Thymus (tissue), 11 donors: Measurements from ENCODE around the gene CPT1B. TPM values are rescaled to one million over a fixed set of nuclear protein-coding genes. Genes with fewer than 3 reads are reported as not detected.
"Not testable (repeated sequence)": the region's sequence is repeated elsewhere in the genome, so short reads cannot be mapped to it uniquely, and the experiment has no call there.

Experiments
- DNase-seq, 9 donors: peaks; one replicate each; pipeline ENCODE4 v3.0.0-alpha.2; 2013; ENCODE audit warnings: low spot score in 9 of 9, low read depth in 6 of 9, missing footprints in 1 of 9
- H3K27ac ChIP-seq, 2 donors: one replicate each; pipeline ENCODE4 v1.5.1; 2013; ENCODE audit warnings: control low read depth in 1 of 2, low read depth in 1 of 2, low read length in 1 of 2, mild to moderate bottlenecking in 1 of 2, moderate library complexity in 1 of 2
- H3K27me3 ChIP-seq, 2 donors: one replicate each; pipeline ENCODE4 v1.5.1; 2013; ENCODE audit warnings: low read length in 1 of 2; ENCODE audit not compliant: control insufficient read depth in 2 of 2, insufficient read depth in 1 of 2
- H3K36me3 ChIP-seq, 2 donors: one replicate each; pipeline ENCODE4 v1.5.1; 2013; ENCODE audit warnings: low read length in 1 of 2, mild to moderate bottlenecking in 1 of 2, moderate library complexity in 1 of 2; ENCODE audit not compliant: control insufficient read depth in 2 of 2, insufficient read depth in 2 of 2
- H3K4me1 ChIP-seq, 2 donors: one replicate each; pipeline ENCODE4 v1.5.1; 2013; ENCODE audit warnings: low read length in 2 of 2; ENCODE audit not compliant: control insufficient read depth in 2 of 2, insufficient read depth in 2 of 2
- H3K4me3 ChIP-seq, 2 donors: one replicate each; pipeline ENCODE4 v1.5.1; 2013; ENCODE audit warnings: low read length in 2 of 2, control low read depth in 1 of 2, mild to moderate bottlenecking in 1 of 2
- H3K9me3 ChIP-seq, 2 donors: one replicate each; pipeline ENCODE4 v1.5.1; 2013; ENCODE audit warnings: low read length in 1 of 2, mild to moderate bottlenecking in 1 of 2; ENCODE audit not compliant: control insufficient read depth in 2 of 2, insufficient read depth in 1 of 2
- WGBS: extraction: QIAGEN DNeasy Blood & Tissue Kit; methylation state at CpG from one replicate; pipeline ENCODE4 v1.1.7; 2013; 5-methylcytosine and 5-hydroxymethylcytosine counted together
- polyA plus RNA-seq: library from polyadenylated mRNA; stranded (reverse); fragments of 200-250 nt; gene quantifications from one replicate; pipeline ENCODE4 v1.2.3, GENCODE V29; 2013
- total RNA-seq: library from RNA; stranded (reverse); fragments of 120-200 nt; gene quantifications from one replicate; pipeline ENCODE4 v1.2.4, GENCODE V29; 2013
- donor health status: healthy.

The CPT1B gene
- total and polyA plus RNA-seq, 2 donors: 8.5 to 74.1 TPM

DNA sequence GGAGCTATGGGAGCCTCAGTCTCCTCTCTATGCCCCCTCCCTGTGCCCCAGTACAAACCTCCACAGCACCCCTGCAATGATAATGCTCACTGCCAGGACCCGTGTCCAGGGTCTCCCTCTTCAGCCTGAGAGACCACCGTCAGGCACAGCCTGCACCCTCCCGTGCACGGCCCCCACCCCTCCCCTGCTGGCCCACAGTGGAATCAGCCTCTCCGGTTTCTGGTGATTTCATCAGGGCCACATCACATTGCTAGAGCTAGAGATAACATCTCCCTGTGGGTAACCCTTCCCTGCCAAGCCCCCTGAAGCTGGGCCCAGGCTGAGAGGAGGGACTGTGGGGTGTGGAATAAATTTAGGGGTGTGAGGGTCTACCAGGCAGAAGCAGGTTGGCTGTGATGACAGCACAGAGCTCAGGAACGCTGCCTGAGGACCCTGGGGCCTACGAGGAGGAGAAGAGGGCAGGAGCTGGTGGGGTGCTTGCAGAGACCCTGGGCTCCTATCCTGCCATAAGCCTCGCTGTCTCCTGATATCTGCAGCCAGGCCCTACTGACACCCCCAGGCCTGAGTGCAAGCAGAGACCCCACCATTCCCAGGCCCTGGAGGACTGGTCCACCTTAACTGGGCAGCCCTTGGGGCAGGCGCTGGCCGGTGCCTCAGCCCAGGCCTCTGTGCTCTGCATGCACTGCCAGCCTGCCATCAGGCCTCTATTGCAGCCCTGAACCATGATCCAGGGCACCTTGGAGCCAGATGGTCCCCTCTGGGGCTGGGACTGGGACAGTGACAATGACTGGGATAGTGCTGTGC lies 32.5 kb downstream of the CPT1B start, which contains the start of gene KLHDC7B:
KLHDC7B (plus strand) TSS at position 378 of the 804 bp plus-strand sequence; CDS start at position 723, 345 bp downstream.
- 52% methylated on average over 10 of the region's 10 CpGs for WGBS
- Histone ChIP-seq H3K9me3 (no peaks in the 10 kb centered on the region), H3K27me3 (peaks cover 14 to 78% of the 10 kb centered on the region in 2 donors), H3K4me3 (no peak within 1 kb of the TSS), H3K4me1 (peaks cover 8 to 36% of the 10 kb centered on the region in 2 donors), H3K27ac (peak within 1 kb of the TSS; percentile 57 to 84), H3K36me3 (no peaks in the 10 kb centered on the region)
- no peak for DNase-seq

DNA sequence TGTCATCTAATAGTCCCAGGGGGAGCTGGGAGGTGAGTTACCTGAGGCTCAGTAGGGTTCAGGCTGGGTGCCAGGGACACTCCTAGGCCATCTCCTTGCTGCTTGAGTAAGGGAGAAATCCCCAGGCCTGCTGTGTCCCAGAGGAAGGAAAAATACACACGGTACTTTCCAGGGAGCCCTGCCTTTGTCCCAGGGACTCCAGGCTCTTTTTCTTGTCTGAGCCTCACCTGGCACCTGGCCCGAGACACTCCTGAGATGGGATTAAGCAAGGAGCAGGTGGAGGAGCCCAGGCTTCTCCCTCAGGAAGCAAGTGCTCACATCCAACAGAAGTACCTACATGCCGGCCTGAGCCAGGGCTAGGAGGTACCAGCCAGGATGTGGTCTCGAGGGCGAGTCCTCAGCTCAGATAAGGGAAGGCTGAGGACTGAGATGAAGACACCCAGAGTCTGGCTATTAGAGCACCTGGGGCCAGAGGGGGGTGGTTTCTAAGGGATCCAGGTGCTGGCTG lies 33.4 kb downstream of the CPT1B start:
- Histone ChIP-seq H3K36me3 (no peaks in the 10 kb centered on the region), H3K4me1 (peaks cover 8 to 39% of the 10 kb centered on the region in 2 donors), H3K9me3 (no peaks in the 10 kb centered on the region), H3K4me3 (no peak overlapping the region), H3K27me3 (peaks cover 14 to 73% of the 10 kb centered on the region in 2 donors), H3K27ac (peak overlapping the region; percentile 84 to 88)
- DNase-seq: peak in 1 of 9 donors; percentile 53
- WGBS: 40% methylated on average over 5 of the region's 5 CpGs

DNA sequence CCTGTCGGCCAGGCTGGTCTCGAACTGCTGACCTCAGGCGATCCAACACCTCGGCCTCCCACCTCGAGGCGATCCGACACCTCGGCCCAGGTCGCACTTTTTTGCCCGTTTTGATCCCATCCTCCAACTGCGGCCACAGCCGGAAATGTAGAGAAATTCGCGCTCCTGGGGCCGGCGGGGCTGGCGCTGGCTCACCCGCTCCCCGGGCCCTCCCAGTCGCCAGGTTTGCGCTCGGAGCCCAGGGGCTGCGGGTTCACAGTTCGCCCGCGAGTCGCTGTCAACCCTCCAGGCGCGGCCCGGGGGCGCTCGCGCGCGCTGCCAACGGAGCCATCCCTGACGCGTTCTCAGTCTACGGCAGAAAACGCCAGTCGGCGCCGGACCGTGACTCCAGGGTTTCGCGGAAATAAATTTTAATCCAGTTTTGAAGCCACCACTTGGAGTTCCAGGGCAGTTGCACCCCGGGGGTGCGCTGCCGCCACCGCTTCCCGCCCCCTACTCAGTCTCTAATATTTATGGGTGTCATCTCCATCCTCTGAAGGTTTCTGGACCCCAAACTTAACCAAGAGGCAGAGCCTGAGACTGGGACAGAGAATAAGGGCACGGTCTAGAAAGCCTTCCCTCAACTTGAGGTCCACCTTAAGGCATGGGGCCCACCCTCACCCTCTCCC lies 34.0 kb downstream of the CPT1B start:
- Histone ChIP-seq H3K9me3 (no peaks in the 10 kb centered on the region), H3K36me3 (no peaks in the 10 kb centered on the region), H3K27ac (peak overlapping the region; percentile 84 to 88), H3K4me3 (no peak overlapping the region), H3K27me3 (peaks cover 16 to 68% of the 10 kb centered on the region in 2 donors), H3K4me1 (peaks cover 6 to 40% of the 10 kb centered on the region in 2 donors)
- WGBS: 8% methylated on average over 52 of the region's 52 CpGs
- DNase-seq: peak in 3 of 9 donors; percentile 60 to 76 (median 67)

DNA sequence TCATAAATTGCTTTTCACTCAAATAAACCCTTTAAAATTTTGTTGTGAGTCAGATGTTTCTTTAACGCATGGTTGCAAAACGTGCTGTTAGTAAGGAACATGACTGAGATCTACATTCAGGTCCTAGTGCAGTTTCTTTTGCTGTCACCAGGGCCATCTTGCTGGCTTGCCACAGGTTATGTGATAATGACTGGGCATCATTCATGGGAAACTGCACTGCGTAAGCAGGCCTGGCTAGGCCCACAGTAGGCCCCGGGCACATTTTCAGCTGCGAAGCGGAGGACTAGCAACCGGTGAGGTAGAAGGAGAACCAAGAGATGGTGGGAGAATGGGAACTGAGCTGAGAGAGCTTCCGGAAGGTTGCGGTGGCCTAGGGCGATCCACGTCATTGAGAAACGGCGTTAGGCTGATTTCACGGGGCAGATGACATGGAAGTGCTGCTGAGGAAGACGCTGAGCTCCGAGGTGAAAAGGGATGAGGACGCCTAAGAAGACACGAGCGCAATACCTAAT lies 35.8 kb downstream of the CPT1B start:
- Histone ChIP-seq H3K36me3 (no peaks in the 10 kb centered on the region), H3K9me3 (no peaks in the 10 kb centered on the region), H3K4me3 (no peak overlapping the region), H3K27me3 (peaks cover 7 to 62% of the 10 kb centered on the region in 2 donors), H3K4me1 (peaks cover 0 to 39% of the 10 kb centered on the region in 2 donors), H3K27ac (peak overlapping the region; percentile 3 to 75)
- DNase-seq: no peak
- WGBS: 97% methylated on average over 19 of the region's 19 CpGs

DNA sequence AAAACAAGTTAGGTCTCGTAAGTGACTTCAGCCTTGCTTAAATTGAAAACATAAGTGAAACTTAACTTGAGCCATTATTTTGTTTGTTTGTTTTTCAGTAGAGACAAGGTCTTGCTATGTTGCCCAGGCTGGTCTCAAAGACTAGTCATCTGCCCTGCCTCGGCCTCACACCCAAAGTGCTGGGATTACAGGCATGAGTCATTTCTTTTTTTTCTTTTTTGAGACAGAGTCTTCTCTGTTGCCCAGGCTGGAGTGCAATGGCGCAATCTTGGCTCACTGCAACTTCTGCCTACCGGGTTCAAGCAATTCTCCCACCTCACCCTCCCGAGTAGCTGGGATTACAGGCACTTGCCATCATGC lies 36.6 kb downstream of the CPT1B start:
- H3K9me3 ChIP-seq, DNase-seq, H3K4me3 ChIP-seq, H3K36me3 ChIP-seq: not testable (repeated sequence)
- Histone ChIP-seq H3K4me1 (peaks cover 0 to 39% of the 10 kb centered on the region in 2 donors), H3K27me3 (peaks cover 5 to 57% of the 10 kb centered on the region in 2 donors), H3K27ac (peak overlapping the region; percentile 31 to 75)
- WGBS: 92% methylated on average over 5 of the region's 5 CpGs

DNA sequence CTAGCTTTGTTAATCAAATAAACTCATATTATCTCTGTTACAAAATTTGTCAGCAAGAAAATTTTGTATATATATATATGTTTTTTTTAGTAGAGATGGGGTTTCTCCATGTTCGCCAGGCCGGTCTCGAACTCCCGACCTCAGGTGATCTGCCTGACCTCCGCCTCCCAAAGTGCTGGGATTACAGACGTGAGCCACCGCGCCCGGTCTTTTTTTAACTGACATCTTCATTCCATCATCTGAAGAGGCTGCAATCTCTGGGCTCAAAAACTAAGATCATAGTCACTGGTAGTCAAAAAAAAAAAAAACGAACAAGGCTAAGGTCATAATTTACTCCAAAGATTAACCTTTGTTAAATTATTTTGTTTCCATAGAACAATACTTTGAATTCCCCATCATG lies 37.8 kb downstream of the CPT1B start:
- Histone ChIP-seq H3K9me3 (no peaks in the 10 kb centered on the region), H3K4me3 (no peak overlapping the region), H3K4me1 (peaks cover 0 to 41% of the 10 kb centered on the region in 2 donors), H3K27me3 (peaks cover 5 to 47% of the 10 kb centered on the region in 2 donors), H3K36me3 (no peaks in the 10 kb centered on the region), H3K27ac (peak overlapping the region in 1 of 2 donors; percentile 93)
- DNase-seq: no peak
- 86% methylated on average over 10 of the region's 10 CpGs for WGBS

DNA sequence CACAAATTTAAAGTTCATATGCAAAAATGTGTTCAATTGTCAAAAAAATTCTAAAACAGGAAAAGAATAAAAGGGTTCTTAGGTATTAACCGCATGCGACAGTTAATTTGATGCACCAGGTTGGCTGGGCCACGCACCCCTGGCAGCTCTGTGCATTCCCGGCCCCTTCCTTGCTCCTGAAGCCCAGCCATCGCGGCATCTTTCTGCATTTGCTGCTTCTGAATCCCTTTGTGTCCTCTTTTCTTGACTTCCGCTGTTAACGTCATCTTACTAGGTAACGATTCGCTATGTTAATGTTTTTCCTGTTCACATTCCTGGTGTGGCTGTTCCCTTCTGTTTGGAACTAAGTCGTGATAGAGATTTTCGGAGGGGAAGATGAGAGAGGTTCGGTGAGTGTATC lies 40.5 kb downstream of the CPT1B start:
- no peaks in the 10 kb centered on the region for H3K9me3 ChIP-seq
- no peak overlapping the region for H3K4me3 ChIP-seq
- peaks cover 0 to 31% of the 10 kb centered on the region in 2 donors for H3K4me1 ChIP-seq
- no peaks in the 10 kb centered on the region for H3K36me3 ChIP-seq
- H3K27me3 ChIP-seq: peaks cover 9 to 41% of the 10 kb centered on the region in 2 donors
- peak overlapping the region; percentile 81 to 85 for H3K27ac ChIP-seq
- no peak for DNase-seq
- 97% methylated on average over 13 of the region's 13 CpGs for whole genome bisulfite sequencing

DNA sequence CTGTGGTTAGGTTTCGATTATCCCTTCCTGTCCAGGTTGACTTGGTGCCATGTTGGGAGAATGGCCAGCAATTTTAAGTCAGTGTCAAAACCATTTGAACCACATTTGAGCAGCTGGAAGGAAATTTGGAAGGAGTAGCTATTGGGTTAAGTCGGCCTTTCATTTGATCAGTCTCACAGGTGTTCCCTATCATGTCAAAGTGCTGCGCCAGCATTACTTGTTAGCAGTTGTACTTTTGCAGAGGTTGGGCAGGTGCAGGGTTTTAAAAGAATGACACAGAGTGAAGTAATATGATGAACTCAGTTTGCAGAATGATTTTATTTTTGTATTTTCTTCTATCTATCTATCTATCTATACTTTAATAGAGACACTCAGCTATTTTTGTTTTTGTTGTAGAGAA lies 42.0 kb downstream of the CPT1B start:
- Histone ChIP-seq H3K27ac (peak overlapping the region in 1 of 2 donors; percentile 57), H3K4me3 (no peak overlapping the region), H3K9me3 (no peaks in the 10 kb centered on the region), H3K27me3 (peaks cover 23 to 53% of the 10 kb centered on the region in 2 donors), H3K4me1 (peaks cover 0 to 33% of the 10 kb centered on the region in 2 donors), H3K36me3 (no peaks in the 10 kb centered on the region)
- 78% methylated on average over 3 of the region's 3 CpGs for WGBS
- DNase-seq: peak in 1 of 9 donors; percentile 57

DNA sequence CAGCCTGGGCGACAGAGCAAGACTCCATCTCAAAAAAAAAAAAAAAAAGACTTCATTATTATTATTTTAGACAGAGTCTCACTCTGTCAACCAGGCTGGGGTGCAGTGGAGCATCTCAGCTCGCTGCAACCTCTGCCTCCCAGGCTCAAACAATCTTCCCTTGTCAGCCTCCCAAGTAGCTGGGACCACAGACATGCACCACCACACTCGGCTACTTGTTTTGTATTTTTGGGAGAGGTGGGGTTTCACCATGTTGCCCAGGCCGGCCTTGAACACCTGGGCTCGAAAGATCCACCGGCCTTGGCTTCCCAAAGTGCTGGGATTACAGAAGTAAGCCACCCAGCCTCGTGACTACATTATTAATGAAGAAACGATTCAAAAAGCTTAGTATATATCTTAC lies 43.1 kb downstream of the CPT1B start:
- Histone ChIP-seq H3K36me3 (no peaks in the 10 kb centered on the region), H3K9me3 (no peaks in the 10 kb centered on the region), H3K4me1 (peaks cover 1 to 40% of the 10 kb centered on the region in 2 donors), H3K4me3 (no peak overlapping the region), H3K27ac (peak overlapping the region; percentile 7 to 42), H3K27me3 (peaks cover 34 to 58% of the 10 kb centered on the region in 2 donors)
- WGBS: 90% methylated on average over 8 of the region's 8 CpGs
- no peak for DNase-seq
